SU-DHL-6 (cell line): ENCODE results near the gene MECR.
A peak's percentile ranks its signal among the peaks of the same experiment; 100 is the strongest.

Experiments
- H2AFZ ChIP-seq: fragments of 200-600 bp; sonication (generic); 2 replicates; pipeline ENCODE4 v1.6.1; 2014; ENCODE audit warnings: low read depth, mild to moderate bottlenecking, moderate library complexity, mixed read lengths, antibody characterized with exemption, low read length; ENCODE audit not compliant: severe bottlenecking
- H3F3A ChIP-seq: fragments of 200-600 bp; shearing (Covaris generic); 2 replicates; pipeline ENCODE4 v1.6.0; 2016; ENCODE audit warnings: antibody characterized with exemption, mild to moderate bottlenecking; ENCODE audit not compliant: insufficient read depth
- H3K27ac ChIP-seq: fragments of 200-600 bp; sonication (generic); 2 replicates; pipeline ENCODE4 v1.5.1; 2016; ENCODE audit warnings: low read depth, mild to moderate bottlenecking, low read length, moderate library complexity, mixed read lengths
- H3K27me3 ChIP-seq: fragments of 200-600 bp; sonication (generic), shearing (Covaris generic); 2 replicates; pipeline ENCODE4 v1.6.0; 2014; ENCODE audit warnings: mild to moderate bottlenecking, low read length
- H3K36me3 ChIP-seq: fragments of 200-600 bp; sonication (generic); 2 replicates; pipeline ENCODE4 v1.6.1; 2014; ENCODE audit warnings: mild to moderate bottlenecking, low read length, mixed read lengths
- H3K4me2 ChIP-seq: fragments of 300-600, 200-600 bp; shearing (Covaris generic), sonication (generic); 2 replicates; pipeline ENCODE4 v1.6.0; 2014; ENCODE audit warnings: low read length, low read depth, mild to moderate bottlenecking; ENCODE audit not compliant: poor library complexity, severe bottlenecking
- H3K4me3 ChIP-seq: fragments of 200-600 bp; sonication (generic); 2 replicates; pipeline ENCODE4 v1.5.1; 2014; ENCODE audit warnings: antibody characterized with exemption, low read length, mild to moderate bottlenecking, mixed read lengths; ENCODE audit not compliant: insufficient read depth, poor library complexity, severe bottlenecking
- H3K79me2 ChIP-seq: fragments of 200-600 bp; sonication (generic); 2 replicates; pipeline ENCODE4 v1.6.1; 2014; ENCODE audit warnings: mild to moderate bottlenecking, low read length, moderate library complexity; ENCODE audit not compliant: insufficient read depth
- H3K9ac ChIP-seq: fragments of 200-600 bp; sonication (generic); 2 replicates; pipeline ENCODE4 v1.7.0; 2014; ENCODE audit warnings: mild to moderate bottlenecking, low read length
- H3K9me2 ChIP-seq: fragments of 200-600 bp; sonication (generic); replicated peaks from 2 replicates; pipeline ENCODE4 v1.6.1; 2014; ENCODE audit warnings: low read length; ENCODE audit not compliant: insufficient read depth
- H3K9me3 ChIP-seq: fragments of 200-600 bp; sonication (generic); 2 replicates; pipeline ENCODE4 v1.6.1; 2014; ENCODE audit warnings: low read length, mixed read lengths; ENCODE audit not compliant: insufficient read depth
- H4K20me1 ChIP-seq: fragments of 200-600 bp; sonication (generic); 2 replicates; pipeline ENCODE4 v1.6.1; 2014; ENCODE audit warnings: low read depth, mild to moderate bottlenecking, antibody characterized with exemption, low read length, moderate library complexity, mixed read lengths
- CTCF ChIP-seq: fragments of 200-600 bp; sonication (generic); IDR thresholded peaks from one replicate; pipeline ENCODE4 v1.5.1; 2017; ENCODE audit warnings: antibody characterized with exemption, mild to moderate bottlenecking, low read length, moderate library complexity; ENCODE audit not compliant: insufficient read depth, poor library complexity, severe bottlenecking
- EZH2phosphoT487 ChIP-seq: fragments of 200-600 bp; sonication (generic), shearing (Covaris generic); conservative IDR thresholded peaks from 2 replicates; pipeline ENCODE4 v1.6.1; 2018; ENCODE audit warnings: mild to moderate bottlenecking, antibody characterized with exemption, low read length, moderate library complexity, mixed read lengths

Gene MECR

GRCh38 chr1:29234471-29234870 is 3.7 kb upstream of the MECR start:
- TF ChIP-seq CTCF (no peak), EZH2phosphoT487 (no peak)
- H3K9me3 ChIP-seq, result no peaks in the 10 kb centered on the region
- H3K9ac ChIP-seq, result no peak overlapping the region
- H4K20me1 ChIP-seq, result no peaks in the 10 kb centered on the region
- no peaks in the 10 kb centered on the region for H3F3A ChIP-seq
- no peak overlapping the region for H3K4me3 ChIP-seq
- H3K79me2 ChIP-seq, result peaks cover 7% of the 10 kb centered on the region
- no peaks in the 10 kb centered on the region for H3K36me3 ChIP-seq
- no peaks in the 10 kb centered on the region for H3K27me3 ChIP-seq
- no peaks in the 10 kb centered on the region for H3K9me2 ChIP-seq
- no peak overlapping the region for H3K4me2 ChIP-seq
- no peak overlapping the region for H2AFZ ChIP-seq
- H3K27ac ChIP-seq, result no peak overlapping the region

- Histone ChIP-seq H3K36me3 (no peaks in the 10 kb centered on the region), H3K9me3 (no peaks in the 10 kb centered on the region), H3F3A (no peaks in the 10 kb centered on the region), H3K79me2 (peaks cover 9% of the 10 kb centered on the region), H2AFZ (no peak overlapping the region), H4K20me1 (no peaks in the 10 kb centered on the region), H3K9me2 (no peaks in the 10 kb centered on the region), H3K4me2 (no peak overlapping the region), H3K9ac (no peak overlapping the region), H3K4me3 (no peak overlapping the region), H3K27ac (no peak overlapping the region), H3K27me3 (no peaks in the 10 kb centered on the region)
- no peak for TF ChIP-seq EZH2phosphoT487
- no peak for TF ChIP-seq CTCF
These were observed 3.0 kb upstream of the MECR start for GRCh38 chr1:29233693-29234092.

GRCh38 chr1:29232387-29232786 is 1.7 kb upstream of the MECR start:
- H3K27ac ChIP-seq, result no peak overlapping the region
- no peaks in the 10 kb centered on the region for H3K27me3 ChIP-seq
- TF ChIP-seq EZH2phosphoT487 (no peak), CTCF (no peak)
- no peaks in the 10 kb centered on the region for H4K20me1 ChIP-seq
- H3K4me3 ChIP-seq, result no peak overlapping the region
- H3K9me3 ChIP-seq, result no peaks in the 10 kb centered on the region
- peaks cover 11% of the 10 kb centered on the region for H3K79me2 ChIP-seq
- no peaks in the 10 kb centered on the region for H3K9me2 ChIP-seq
- H3K36me3 ChIP-seq, result no peaks in the 10 kb centered on the region
- no peak overlapping the region for H2AFZ ChIP-seq
- H3K4me2 ChIP-seq, result no peak overlapping the region
- H3F3A ChIP-seq, result no peaks in the 10 kb centered on the region
- H3K9ac ChIP-seq, result no peak overlapping the region

GRCh38 chr1:29230204-29230552 is 556 bp downstream of the MECR start:
- no peaks in the 10 kb centered on the region for H4K20me1 ChIP-seq
- no peak for TF ChIP-seq EZH2phosphoT487
- TF ChIP-seq CTCF, result no peak
- H3K9ac ChIP-seq, result peak overlapping the region; percentile 78
- H3K27ac ChIP-seq, result no peak overlapping the region
- no peaks in the 10 kb centered on the region for H3K27me3 ChIP-seq
- no peaks in the 10 kb centered on the region for H3K9me2 ChIP-seq
- no peaks in the 10 kb centered on the region for H3K36me3 ChIP-seq
- H2AFZ ChIP-seq, result peak overlapping the region; percentile 94
- H3K9me3 ChIP-seq, result no peaks in the 10 kb centered on the region
- H3F3A ChIP-seq, result no peaks in the 10 kb centered on the region
- H3K4me3 ChIP-seq, result peak overlapping the region; percentile 82
- peak overlapping the region; percentile 82 for H3K4me2 ChIP-seq
- peaks cover 13% of the 10 kb centered on the region for H3K79me2 ChIP-seq
